Gastrocnemius medialis (tissue), 4 donors: ENCODE measurements around the gene CHAD. TPM values are rescaled to one million over a fixed set of nuclear protein-coding genes. Genes with fewer than 3 reads are reported as not detected.
"Not testable (repeated sequence)": the region's sequence is repeated elsewhere in the genome, so short reads cannot be mapped to it uniquely, and the experiment has no call there.

ENCODE experiments used
- ATAC-seq, 2 donors: fragments of 150-250 bp; one replicate each; pipeline ENCODE4 v1.9.1; 2016
- DNase-seq, 2 donors: peaks; one replicate each; pipeline ENCODE4 v3.0.0-alpha.2; 2019
- H3K27ac ChIP-seq, 4 donors: fragments of 200-600 bp; sonication (generic); 1 replicate in 1 of 4; 2 replicates in 3 of 4; pipeline ENCODE4 v1.5.1; 2016 to 2018; ENCODE audit warnings: mild to moderate bottlenecking in 2 of 4, moderate library complexity in 1 of 4
- H3K27me3 ChIP-seq, 3 donors: fragments of 200-600 bp; sonication (generic) in 2 of 3; 1 replicate in 1 of 3; 2 replicates in 2 of 3; pipeline versions ENCODE4 v1.5.1 to v1.6.0; 2016 to 2019; ENCODE audit warnings: mild to moderate bottlenecking in 1 of 3, moderate library complexity in 1 of 3
- H3K36me3 ChIP-seq, 2 donors: fragments of 200-600 bp; sonication (generic) in 1 of 2; one replicate each; pipeline ENCODE4 v1.5.1; 2017 to 2018
- H3K4me1 ChIP-seq, 2 donors: fragments of 200-600 bp; sonication (generic) in 1 of 2; one replicate each; pipeline ENCODE4 v1.5.1; 2016 to 2017; ENCODE audit warnings: mild to moderate bottlenecking in 2 of 2
- H3K4me3 ChIP-seq, 4 donors: fragments of 200-600 bp; sonication (generic) in 3 of 4; 1 replicate in 1 of 4; 2 replicates in 3 of 4; pipeline ENCODE4 v1.5.1; 2016 to 2019; ENCODE audit warnings: mild to moderate bottlenecking in 2 of 4
- H3K9me3 ChIP-seq, 3 donors: fragments of 200-600 bp; sonication (generic) in 2 of 3; 1 replicate in 1 of 3; 2 replicates in 2 of 3; pipeline ENCODE4 v1.5.1; 2016 to 2019
- POLR2A ChIP-seq, 2 donors: fragments of 450-650 bp; IDR thresholded peaks; one replicate each; pipeline ENCODE4 v1.6.1; 2017; ENCODE audit warnings: antibody characterized with exemption in 2 of 2, mild to moderate bottlenecking in 2 of 2, moderate library complexity in 2 of 2
- in situ Hi-C, 4 donors: fragments of 200-750 bp; cut with MboI; loops; one replicate each; pipeline versions ENCODE4 v1.15.0 to v1.8.0; 2017; ENCODE audit warnings: low sequenced_read_pairs in 4 of 4
- intact Hi-C: fragments of 100-400 bp; cut with DNase I; formaldehyde crosslinking; loops from one replicate; pipeline ENCODE4 v1.15.1; 2023; ENCODE audit warnings: low total_unique reads
- total RNA-seq, 4 donors: library from RNA; depleted of rRNA; stranded (reverse); fragments of >200 nt; gene quantifications; one replicate each; pipeline versions ENCODE4 v1.1.0 to v1.2.3, GENCODE V29; 2016
- TF ChIP-seq, protein P1 (sequence below), 5 experiments: fragments of 450-650 bp in 3 of 5; fragments of 200-600 bp in 2 of 5; sonication (generic) in 2 of 5; IDR thresholded peaks in 4 of 5; conservative IDR thresholded peaks in 1 of 5; 1 replicate in 4 of 5; 2 replicates in 1 of 5; pipeline ENCODE4 v1.5.1; 2016 to 2019; ENCODE audit warnings: antibody characterized with exemption in 5 of 5, mild to moderate bottlenecking in 3 of 5, moderate library complexity in 3 of 5

The CHAD gene
- total RNA-seq, 4 donors from 2014 or later = 1.8 to 8.8 TPM; not detected in 2

DNA sequence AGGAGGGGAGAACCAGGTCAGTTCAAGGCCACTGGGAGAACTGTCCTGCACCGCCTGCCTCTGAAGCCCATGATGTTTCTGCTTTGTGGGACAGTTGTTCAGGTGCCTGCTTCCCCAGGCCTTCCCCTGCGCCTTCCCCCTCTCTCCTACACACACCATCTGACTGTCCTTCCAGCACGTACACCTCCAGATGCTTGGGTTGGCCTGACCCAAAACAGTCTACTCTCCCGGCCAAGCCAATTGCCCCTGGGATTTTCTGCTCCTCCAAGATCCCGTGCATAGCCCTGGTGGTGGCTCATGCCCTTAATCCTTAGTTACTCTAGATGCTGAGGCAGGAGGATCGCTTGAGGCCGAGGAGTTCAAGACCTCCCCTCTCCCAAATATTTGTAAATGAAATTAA lies 9.3 kb upstream of the CHAD start:
- Histone ChIP-seq H3K27me3 (no peaks in the 10 kb centered on the region), H3K4me3 (peak overlapping the region; percentile 72 to 91 (median 82)), H3K36me3 (peaks cover 0 to 4% of the 10 kb centered on the region in 2 donors), H3K9me3 (no peaks in the 10 kb centered on the region), H3K4me1 (peaks cover 30 to 39% of the 10 kb centered on the region in 2 donors), H3K27ac (peak overlapping the region; percentile 95 to 98 (median 97))
- DNase-seq (no peak), ATAC-seq (no peak)
- TF ChIP-seq POLR2A (IDR thresholded peaks at IDR 0.05) = no peak
- TF ChIP-seq, protein P1, sequence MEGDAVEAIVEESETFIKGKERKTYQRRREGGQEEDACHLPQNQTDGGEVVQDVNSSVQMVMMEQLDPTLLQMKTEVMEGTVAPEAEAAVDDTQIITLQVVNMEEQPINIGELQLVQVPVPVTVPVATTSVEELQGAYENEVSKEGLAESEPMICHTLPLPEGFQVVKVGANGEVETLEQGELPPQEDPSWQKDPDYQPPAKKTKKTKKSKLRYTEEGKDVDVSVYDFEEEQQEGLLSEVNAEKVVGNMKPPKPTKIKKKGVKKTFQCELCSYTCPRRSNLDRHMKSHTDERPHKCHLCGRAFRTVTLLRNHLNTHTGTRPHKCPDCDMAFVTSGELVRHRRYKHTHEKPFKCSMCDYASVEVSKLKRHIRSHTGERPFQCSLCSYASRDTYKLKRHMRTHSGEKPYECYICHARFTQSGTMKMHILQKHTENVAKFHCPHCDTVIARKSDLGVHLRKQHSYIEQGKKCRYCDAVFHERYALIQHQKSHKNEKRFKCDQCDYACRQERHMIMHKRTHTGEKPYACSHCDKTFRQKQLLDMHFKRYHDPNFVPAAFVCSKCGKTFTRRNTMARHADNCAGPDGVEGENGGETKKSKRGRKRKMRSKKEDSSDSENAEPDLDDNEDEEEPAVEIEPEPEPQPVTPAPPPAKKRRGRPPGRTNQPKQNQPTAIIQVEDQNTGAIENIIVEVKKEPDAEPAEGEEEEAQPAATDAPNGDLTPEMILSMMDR (IDR thresholded peaks at IDR 0.05 in 4 of 5, conservative IDR thresholded peaks at IDR 0.05 in 1 of 5) = no peak
- in situ Hi-C loops (loop anchor here in 2 of 4 donors (10.0 to 25.0 kb wide), 2 partner anchors 53 to 91 kb away; partner anchors contain the start of genes ACSF2 (in 1 of the 2) and LRRC59 (in 1 of the 2)), intact Hi-C loops (loop anchor here (2.0 to 10.0 kb wide), 4 partner anchors 51 to 477 kb away; partner anchors contain the start of genes ACSF2, EME1 and MRPL27)

DNA sequence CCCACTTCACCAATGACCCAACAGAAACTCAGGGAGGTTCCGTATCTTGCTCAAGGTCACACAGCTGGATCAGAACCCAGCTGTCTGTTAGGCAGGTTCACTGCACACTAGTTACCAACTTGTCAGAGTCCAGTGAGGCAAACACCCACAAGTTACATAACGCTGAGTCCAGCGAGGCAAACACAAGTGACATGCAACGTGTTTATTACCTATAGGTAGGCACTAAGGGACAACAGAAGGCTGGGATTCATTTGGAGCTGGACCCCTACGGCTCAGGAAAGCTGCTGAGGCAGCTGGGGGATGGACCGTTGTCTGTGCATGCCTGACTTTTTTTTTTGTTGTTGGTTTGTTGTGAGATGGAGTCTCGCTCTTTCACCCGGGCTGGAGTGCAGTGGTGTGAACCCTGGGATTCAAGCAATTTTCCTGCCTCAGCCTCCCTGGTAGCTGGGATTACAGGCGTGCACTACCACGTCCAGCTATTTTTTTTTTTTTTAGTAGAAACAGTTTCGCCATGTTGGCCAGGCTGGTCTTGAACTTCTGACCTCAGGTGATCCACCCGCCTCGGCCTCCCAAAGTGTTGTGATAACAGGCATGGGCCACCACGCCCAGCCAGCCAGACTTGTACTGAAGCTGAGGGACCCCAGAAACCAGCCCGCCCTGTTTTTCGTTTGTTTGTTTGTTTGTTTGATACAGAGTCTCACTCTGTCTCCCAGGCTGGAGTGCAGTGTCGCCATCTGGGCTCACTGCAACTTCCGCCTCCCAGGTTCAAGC lies 8.1 kb upstream of the CHAD start:
- intact Hi-C loops (loop anchor here (10.0 kb wide), 1 partner anchor 478 kb away; no protein-coding TSS in a partner anchor), in situ Hi-C loops (loop anchor here in 2 of 4 donors (10.0 to 25.0 kb wide), 2 partner anchors 52 to 89 kb away; partner anchors contain the start of genes ACSF2 (in 1 of the 2) and LRRC59 (in 1 of the 2))
- TF ChIP-seq, protein P1 (IDR thresholded peaks at IDR 0.05 in 4 of 5, conservative IDR thresholded peaks at IDR 0.05 in 1 of 5) = no peak
- TF ChIP-seq POLR2A (IDR thresholded peaks at IDR 0.05) = no peak
- Histone ChIP-seq H3K27ac (peak overlapping the region in 2 of 4 donors; percentile 95 to 96), H3K27me3 (no peaks in the 10 kb centered on the region), H3K36me3 (no peaks in the 10 kb centered on the region), H3K4me1 (peaks cover 37 to 38% of the 10 kb centered on the region in 2 donors), H3K9me3 (no peaks in the 10 kb centered on the region), H3K4me3 (no peak overlapping the region)
- ATAC-seq (no peak), DNase-seq (no peak)

DNA sequence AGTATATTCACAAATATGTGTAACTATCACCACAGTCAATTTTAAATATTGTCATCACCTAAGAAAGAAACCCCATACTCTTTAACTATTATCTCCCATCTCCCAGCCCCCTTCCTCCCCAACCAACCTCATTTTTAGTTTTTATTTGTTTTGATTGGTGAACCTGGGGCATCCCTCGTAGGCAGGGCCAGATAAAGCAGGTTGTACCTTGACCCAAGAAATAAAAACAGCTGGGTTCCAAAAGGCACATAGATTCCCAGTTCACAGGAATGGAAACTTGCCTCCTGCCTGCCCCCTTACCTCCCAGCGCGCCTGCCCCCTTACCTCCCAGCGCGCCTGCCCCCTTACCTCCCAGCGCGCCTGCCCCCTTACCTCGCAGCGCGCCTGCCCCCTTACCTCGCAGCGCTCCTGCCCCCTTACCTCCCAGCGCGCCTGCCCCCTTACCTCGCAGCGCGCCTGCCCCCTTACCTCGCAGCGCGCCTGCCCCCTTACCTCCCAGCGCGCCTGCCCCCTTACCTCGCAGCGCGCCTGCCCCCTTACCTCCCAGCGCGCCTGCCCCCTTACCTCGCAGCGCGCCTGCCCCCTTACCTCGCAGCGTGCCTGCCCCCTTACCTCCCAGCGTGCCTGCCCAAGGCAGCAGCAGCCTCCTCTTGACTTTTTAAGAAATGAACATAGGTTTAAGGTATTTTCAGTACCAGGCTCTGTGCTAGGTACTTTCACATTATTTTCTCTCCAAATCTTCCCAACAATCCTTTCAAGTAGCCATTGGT lies 7.3 kb upstream of the CHAD start:
- ATAC-seq, H3K4me3 ChIP-seq, H3K27me3 ChIP-seq, DNase-seq, H3K36me3 ChIP-seq, H3K9me3 ChIP-seq: not testable (repeated sequence)
- Histone ChIP-seq H3K27ac (peak overlapping the region in 2 of 4 donors; percentile 45 to 95), H3K4me1 (peaks cover 37 to 46% of the 10 kb centered on the region in 2 donors)
- in situ Hi-C loops (loop anchor here in 2 of 4 donors (10.0 to 25.0 kb wide), 2 partner anchors 51 to 89 kb away; partner anchors contain the start of genes ACSF2 (in 1 of the 2) and LRRC59 (in 1 of the 2)), intact Hi-C loops (loop anchor here (10.0 kb wide), 1 partner anchor 479 kb away; no protein-coding TSS in a partner anchor)

DNA sequence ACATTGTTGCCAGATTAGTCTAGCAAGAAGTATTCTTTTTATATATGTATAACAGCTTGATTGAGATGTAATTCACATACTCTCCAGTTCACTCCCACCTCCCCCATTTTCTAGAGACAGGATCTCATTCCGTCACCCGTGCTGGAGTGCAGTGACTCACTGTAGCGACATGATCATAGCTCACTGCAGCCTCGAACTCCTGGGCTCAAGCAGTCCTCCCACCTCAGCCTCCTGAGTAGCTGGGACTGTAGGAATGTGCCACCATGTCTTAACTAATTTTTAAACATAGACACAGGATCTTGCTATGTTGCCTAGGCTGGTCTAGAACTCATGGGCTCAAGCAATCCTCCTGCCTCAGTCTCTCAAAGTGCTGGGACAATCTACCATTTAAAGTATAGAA lies 6.7 kb upstream of the CHAD start:
- in situ Hi-C loops (loop anchor here in 2 of 4 donors (10.0 to 25.0 kb wide), 2 partner anchors 51 to 88 kb away; partner anchors contain the start of genes ACSF2 (in 1 of the 2) and LRRC59 (in 1 of the 2)), intact Hi-C loops (loop anchor here (10.0 kb wide), 1 partner anchor 479 kb away; no protein-coding TSS in a partner anchor)
- no peak for ATAC-seq
- Histone ChIP-seq H3K27ac (no peak overlapping the region), H3K36me3 (no peaks in the 10 kb centered on the region), H3K9me3 (no peaks in the 10 kb centered on the region), H3K4me3 (no peak overlapping the region), H3K4me1 (peaks cover 40 to 51% of the 10 kb centered on the region in 2 donors), H3K27me3 (no peaks in the 10 kb centered on the region)
- no peak for TF ChIP-seq POLR2A (IDR thresholded peaks at IDR 0.05)
- TF ChIP-seq, protein P1 (IDR thresholded peaks at IDR 0.05 in 4 of 5, conservative IDR thresholded peaks at IDR 0.05 in 1 of 5) = no peak
- no peak for DNase-seq
